ENCODE measurements around the gene SMARCA2. TPM values are rescaled to one million over a fixed set of nuclear protein-coding genes. Genes with fewer than 3 reads are reported as not detected.

SMARCA2 gene
- total and polyA plus RNA-seq, 10 of the 15 experiments (the other 5 are each of a cell fraction or from before 2014, with no cell fraction given) = 100 to 392 (median 204) TPM

GRCh38 chr9:2199999-2200796 is 185.1 kb downstream of the SMARCA2 start (continued):
- no peak for TF ChIP-seq CBX3 (IDR thresholded peaks at IDR 0.05; ENCODE audit: borderline replicate concordance, low read depth)
- no peak for TF ChIP-seq HDGF (IDR thresholded peaks at IDR 0.05)
- no peak for TF ChIP-seq YBX1 (IDR thresholded peaks at IDR 0.05)

- Histone ChIP-seq H3K4me1 (ENCODE audit: control insufficient read depth, insufficient read depth, low read length) (peaks cover 10% of the 10 kb centered on the region), H3K27ac (ENCODE audit: control insufficient read depth, insufficient read depth) (no peak overlapping the region), H3K36me3 (ENCODE audit: control insufficient read depth in 2 of 2, insufficient read depth in 2 of 2, low read length in 1 of 2) (no peaks in the 10 kb centered on the region), H3K4me2 (ENCODE audit: control insufficient read depth, insufficient read depth) (no peak overlapping the region), H2AFZ (ENCODE audit: control insufficient read depth, low read depth, low read length) (no peak overlapping the region), H3K27me3 (replicated peaks in 1 of 2; ENCODE audit: control insufficient read depth in 2 of 2, insufficient read depth in 2 of 2, low read length in 1 of 2) (no peaks in the 10 kb centered on the region), H4K20me1 (ENCODE audit: control insufficient read depth, insufficient read depth) (no peaks in the 10 kb centered on the region), H3K9me3 (replicated peaks; ENCODE audit: control insufficient read depth, insufficient read depth, low read length) (no peaks in the 10 kb centered on the region), H3K4me3 (no peak overlapping the region), H3K79me2 (ENCODE audit: control insufficient read depth, insufficient read depth, low read length) (no peaks in the 10 kb centered on the region), H3K9ac (ENCODE audit: control insufficient read depth, insufficient read depth, low read length) (no peak overlapping the region)
- FAIRE-seq (no peak), DNase-seq (ENCODE audit: low read depth, low spot score) (no peak), ATAC-seq (no peak)
- in situ Hi-C loops (cut with MboI) (no loop called here), intact Hi-C loops (cut with micrococcal nuclease; ENCODE audit: unreplicated experiment) (no loop called here)
- WGBS (ENCODE audit: insufficient coverage, insufficient replicate concordance, low lambda C conversion rate, missing lambda C conversion rate) = 72% methylated on average over 4 of the region's 4 CpGs
- ChIA-PET POLR2A (no interaction called here), RAD21 (ENCODE audit: unreplicated experiment) (no interaction called here), SMC1A (ENCODE audit: uncharacterized antibody, unreplicated experiment) (no interaction called here), CTCF (no interaction called here)
- no TSS peak for BruUV-seq (replicated peaks)
- no peak for TF ChIP-seq RELB (IDR thresholded peaks at IDR 0.05; ENCODE audit: low read depth)
- TF ChIP-seq NFYB (IDR thresholded peaks at IDR 0.05; ENCODE audit: insufficient read depth, low read depth, low read length) = no peak
- TF ChIP-seq ZNF622 (IDR thresholded peaks at IDR 0.05) = no peak
- TF ChIP-seq RAD21 (IDR thresholded peaks at IDR 0.05; ENCODE audit: insufficient read depth, low read depth, low read length) = no peak
- no peak for TF ChIP-seq RUNX3 (IDR thresholded peaks at IDR 0.05; ENCODE audit: low read length)
- no peak for TF ChIP-seq CTCF (IDR thresholded peaks at IDR 0.05 in 2 of 3, conservative IDR thresholded peaks at IDR 0.05 in 1 of 3; ENCODE audit: control insufficient read depth in 2 of 3, extremely low read depth in 1 of 3, insufficient read depth in 1 of 3, low read depth in 3 of 3, low read length in 3 of 3)
- TF ChIP-seq PBX3 (IDR thresholded peaks at IDR 0.05; ENCODE audit: insufficient replicate concordance, low read depth, low read length) = no peak
- TF ChIP-seq USF1 (IDR thresholded peaks at IDR 0.05; ENCODE audit: borderline replicate concordance, extremely low read length, insufficient read depth, low read depth, low read length) = no peak
- TF ChIP-seq KLF5 (IDR thresholded peaks at IDR 0.05; ENCODE audit: partially characterized antibody) = no peak
- TF ChIP-seq IRF4 (IDR thresholded peaks at IDR 0.05; ENCODE audit: low read depth, low read length) = no peak
- TF ChIP-seq POLR2AphosphoS5 (IDR thresholded peaks at IDR 0.05; ENCODE audit: low read length) = no peak
- TF ChIP-seq NR2C2 (IDR thresholded peaks at IDR 0.05; ENCODE audit: borderline replicate concordance, control insufficient read depth, insufficient read length, low read depth) = no peak
- TF ChIP-seq IKZF1 (conservative IDR thresholded peaks at IDR 0.05) = no peak
- no peak for TF ChIP-seq CBX3 (IDR thresholded peaks at IDR 0.05; ENCODE audit: borderline replicate concordance, low read depth)
- no peak for TF ChIP-seq YY1 (IDR thresholded peaks at IDR 0.05; ENCODE audit: low read depth, low read length)
- no peak for TF ChIP-seq CBFB (IDR thresholded peaks at IDR 0.05; ENCODE audit: low read depth)
These were observed 193.3 kb downstream of the SMARCA2 start for GRCh38 chr9:2208465-2208864.

Data from GM12878 (cell line).